ENCODE data around the gene MARCHF2. TPM values are rescaled to one million over a fixed set of nuclear protein-coding genes. Genes with fewer than 3 reads are reported as not detected.

MARCHF2 gene
- total RNA-seq, 1 donor from 2014 or later: 84.0 TPM

- no peak overlapping the region for H3K4me3 ChIP-seq (ENCODE audit: low read depth, low read length)
- peaks cover 15% of the 10 kb centered on the region for H3K36me3 ChIP-seq (ENCODE audit: control insufficient read depth, insufficient read depth, low read length)
- DNase-seq (ENCODE audit: low read depth) (no peak), FAIRE-seq (no peak)
- no peaks in the 10 kb centered on the region for H3K27me3 ChIP-seq (ENCODE audit: control insufficient read depth, insufficient read depth, low read length)
- TF ChIP-seq, protein P1, sequence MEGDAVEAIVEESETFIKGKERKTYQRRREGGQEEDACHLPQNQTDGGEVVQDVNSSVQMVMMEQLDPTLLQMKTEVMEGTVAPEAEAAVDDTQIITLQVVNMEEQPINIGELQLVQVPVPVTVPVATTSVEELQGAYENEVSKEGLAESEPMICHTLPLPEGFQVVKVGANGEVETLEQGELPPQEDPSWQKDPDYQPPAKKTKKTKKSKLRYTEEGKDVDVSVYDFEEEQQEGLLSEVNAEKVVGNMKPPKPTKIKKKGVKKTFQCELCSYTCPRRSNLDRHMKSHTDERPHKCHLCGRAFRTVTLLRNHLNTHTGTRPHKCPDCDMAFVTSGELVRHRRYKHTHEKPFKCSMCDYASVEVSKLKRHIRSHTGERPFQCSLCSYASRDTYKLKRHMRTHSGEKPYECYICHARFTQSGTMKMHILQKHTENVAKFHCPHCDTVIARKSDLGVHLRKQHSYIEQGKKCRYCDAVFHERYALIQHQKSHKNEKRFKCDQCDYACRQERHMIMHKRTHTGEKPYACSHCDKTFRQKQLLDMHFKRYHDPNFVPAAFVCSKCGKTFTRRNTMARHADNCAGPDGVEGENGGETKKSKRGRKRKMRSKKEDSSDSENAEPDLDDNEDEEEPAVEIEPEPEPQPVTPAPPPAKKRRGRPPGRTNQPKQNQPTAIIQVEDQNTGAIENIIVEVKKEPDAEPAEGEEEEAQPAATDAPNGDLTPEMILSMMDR (IDR thresholded peaks at IDR 0.05; ENCODE audit: insufficient read depth, low read length, severe bottlenecking): no peak
These were observed 41.9 kb downstream of the MARCHF2 start for GRCh38 chr19:8455018-8455417.

DNA sequence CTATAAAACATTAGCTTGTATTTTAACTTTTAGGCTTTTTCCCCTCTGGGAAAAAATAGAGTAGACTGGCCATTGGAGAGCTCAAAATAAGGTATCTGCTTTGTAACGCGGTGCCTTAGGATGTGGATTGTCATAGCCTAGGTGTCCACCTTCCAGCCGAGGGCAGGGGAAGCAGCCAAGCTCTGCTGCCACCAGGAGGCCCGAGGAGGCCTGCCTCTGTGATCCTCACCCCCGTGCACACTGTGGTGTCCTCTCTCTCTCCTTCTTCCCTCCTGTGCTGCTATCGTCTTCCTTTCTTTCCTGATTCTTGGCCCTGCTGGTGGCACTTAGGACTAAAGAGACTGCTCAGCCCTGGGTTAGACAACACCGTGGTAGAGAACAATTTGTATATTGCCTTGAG lies 43.0 kb downstream of the MARCHF2 start:
- Histone ChIP-seq H3K27me3 (ENCODE audit: control insufficient read depth, insufficient read depth, low read length) (no peaks in the 10 kb centered on the region), H3K4me3 (ENCODE audit: low read depth, low read length) (no peak overlapping the region), H3K36me3 (ENCODE audit: control insufficient read depth, insufficient read depth, low read length) (peaks cover 15% of the 10 kb centered on the region)
- TF ChIP-seq, protein P1 (IDR thresholded peaks at IDR 0.05; ENCODE audit: insufficient read depth, low read length, severe bottlenecking): peak; percentile 38
- FAIRE-seq (no peak), DNase-seq (ENCODE audit: low read depth) (no peak)

DNA sequence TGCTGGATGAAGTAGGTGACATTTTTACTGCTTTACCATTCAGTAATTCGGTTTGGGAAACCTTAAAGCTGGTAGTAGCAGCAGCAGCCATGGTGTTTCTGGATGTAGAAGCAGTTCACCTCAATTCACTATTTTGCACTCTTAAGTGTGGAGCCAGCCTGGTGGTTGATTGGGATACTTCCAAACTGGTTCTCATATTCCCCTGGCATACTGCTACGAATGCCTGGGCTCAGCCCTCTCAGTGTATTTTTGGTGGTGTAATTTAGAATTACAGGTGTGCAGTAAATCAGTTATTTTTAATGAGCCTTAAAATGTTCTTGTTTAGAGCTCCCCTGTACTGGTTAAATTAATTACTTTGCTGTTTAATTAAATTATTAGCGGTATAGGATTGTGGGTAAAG lies 44.1 kb downstream of the MARCHF2 start:
- peaks cover 13% of the 10 kb centered on the region for H3K36me3 ChIP-seq (ENCODE audit: control insufficient read depth, insufficient read depth, low read length)
- no peak for FAIRE-seq
- TF ChIP-seq, protein P1 (IDR thresholded peaks at IDR 0.05; ENCODE audit: insufficient read depth, low read length, severe bottlenecking): no peak

GRCh38 chr19:8457827-8458226 lies 44.7 kb downstream of the MARCHF2 start:
- TF ChIP-seq, protein P1 (IDR thresholded peaks at IDR 0.05; ENCODE audit: insufficient read depth, low read length, severe bottlenecking): no peak
- H3K36me3 ChIP-seq (ENCODE audit: control insufficient read depth, insufficient read depth, low read length): peaks cover 10% of the 10 kb centered on the region
- FAIRE-seq: no peak

More for the DNA sequence above, 44.1 kb downstream of the MARCHF2 start:
- Histone ChIP-seq H3K4me3 (ENCODE audit: low read depth, low read length) (no peak overlapping the region), H3K27me3 (ENCODE audit: control insufficient read depth, insufficient read depth, low read length) (no peaks in the 10 kb centered on the region)
- DNase-seq (ENCODE audit: low read depth): no peak

DNA sequence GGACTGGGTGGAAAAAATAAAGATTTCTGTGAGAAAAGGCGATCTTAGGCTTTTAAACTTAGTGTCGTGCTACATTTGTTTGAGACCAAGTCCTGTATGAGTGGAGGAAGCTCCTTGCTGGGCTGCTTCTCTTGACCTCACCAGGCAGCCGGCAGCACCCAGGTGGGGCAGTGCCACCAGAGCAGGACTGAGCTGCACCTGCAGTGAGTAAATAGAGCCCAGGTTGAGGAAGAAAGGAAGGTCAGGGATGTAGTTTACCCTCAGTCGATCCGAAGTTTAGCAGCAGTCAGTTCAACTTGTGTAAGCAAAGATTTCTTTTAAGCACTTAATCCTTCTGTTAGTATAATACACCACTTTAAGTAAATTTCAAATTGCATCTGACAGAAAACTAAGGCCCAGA lies 45.3 kb downstream of the MARCHF2 start:
- no peak for DNase-seq (ENCODE audit: low read depth)
- no peak for FAIRE-seq
- Histone ChIP-seq H3K27me3 (ENCODE audit: control insufficient read depth, insufficient read depth, low read length) (no peaks in the 10 kb centered on the region), H3K4me3 (ENCODE audit: low read depth, low read length) (no peak overlapping the region), H3K36me3 (ENCODE audit: control insufficient read depth, insufficient read depth, low read length) (peaks cover 10% of the 10 kb centered on the region)
- TF ChIP-seq, protein P1 (IDR thresholded peaks at IDR 0.05; ENCODE audit: insufficient read depth, low read length, severe bottlenecking): no peak

More at GRCh38 chr19:8457827-8458226, 44.7 kb downstream of the MARCHF2 start:
- DNase-seq (ENCODE audit: low read depth): no peak
- H3K4me3 ChIP-seq (ENCODE audit: low read depth, low read length): no peak overlapping the region
- no peaks in the 10 kb centered on the region for H3K27me3 ChIP-seq (ENCODE audit: control insufficient read depth, insufficient read depth, low read length)

DNA sequence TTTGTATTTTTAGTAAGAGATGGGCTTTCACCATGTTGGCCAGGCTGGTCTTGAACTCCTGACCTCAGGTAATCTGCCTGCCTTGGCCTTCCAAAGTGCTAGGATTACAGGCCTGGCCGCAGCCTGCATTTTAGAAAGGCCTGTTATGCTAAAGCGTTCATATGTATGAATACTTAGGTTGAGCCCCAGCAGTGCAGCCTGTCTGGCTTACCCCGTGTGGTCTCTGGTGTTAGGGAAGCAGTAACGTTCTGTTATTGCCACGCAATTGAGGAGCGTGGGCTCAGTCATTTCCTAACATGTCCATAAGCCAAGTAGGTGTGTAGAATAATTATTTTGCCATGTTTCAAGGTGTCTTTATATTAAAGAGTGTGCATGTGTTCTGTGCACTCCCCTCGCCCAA lies 46.0 kb downstream of the MARCHF2 start:
- DNase-seq (ENCODE audit: low read depth) (no peak), FAIRE-seq (no peak)
- H3K4me3 ChIP-seq (ENCODE audit: low read depth, low read length): no peak overlapping the region
- TF ChIP-seq, protein P1 (IDR thresholded peaks at IDR 0.05; ENCODE audit: insufficient read depth, low read length, severe bottlenecking): no peak
- peaks cover 13% of the 10 kb centered on the region for H3K36me3 ChIP-seq (ENCODE audit: control insufficient read depth, insufficient read depth, low read length)
- H3K27me3 ChIP-seq (ENCODE audit: control insufficient read depth, insufficient read depth, low read length): no peaks in the 10 kb centered on the region
